GF-D8 (cell line): ENCODE measurements around the gene UNC45A.
"Not testable (repeated sequence)": the region's sequence is repeated elsewhere in the genome, so short reads cannot be mapped to it uniquely, and the experiment has no call there.

ENCODE experiments used
- DNase-seq: peaks from one replicate; lab custom pipeline; 2025; lab: John Stamatoyannopoulos, UW

Gene UNC45A

GRCh38 chr15:90916461-90916860, 18.6 kb upstream of the UNC45A start:
- DNase-seq, result no peak

- no peak for DNase-seq
Measured at GRCh38 chr15:90917569-90917968, 17.5 kb upstream of the UNC45A start.

GRCh38 chr15:90918034-90918788, 16.9 kb upstream of the UNC45A start:
- DNase-seq, result no peak

- DNase-seq, result no peak
Measured at GRCh38 chr15:90918835-90919234, 16.2 kb upstream of the UNC45A start.

- DNase-seq, result no peak
Measured at GRCh38 chr15:90921887-90922286, 13.2 kb upstream of the UNC45A start.

- not testable (repeated sequence) for DNase-seq
Measured at GRCh38 chr15:90922712-90923322, 12.3 kb upstream of the UNC45A start.

GRCh38 chr15:90924375-90924774, 10.7 kb upstream of the UNC45A start:
- no peak for DNase-seq

- not testable (repeated sequence) for DNase-seq
Measured at GRCh38 chr15:90926766-90927165, 8.3 kb upstream of the UNC45A start.

GRCh38 chr15:90928106-90928505, 7.0 kb upstream of the UNC45A start:
- DNase-seq, result not testable (repeated sequence)

- DNase-seq, result no peak
Measured at GRCh38 chr15:90929246-90930019, 5.7 kb upstream of the UNC45A start.

- peak; percentile 68 for DNase-seq
Measured at GRCh38 chr15:90930861-90931574, 4.1 kb upstream of the UNC45A start.

- DNase-seq, result no peak
Measured at GRCh38 chr15:90931575-90931827, 3.6 kb upstream of the UNC45A start.

- peak; percentile 88 for DNase-seq
Measured at GRCh38 chr15:90931828-90932659, 3.0 kb upstream of the UNC45A start, which contains the start of gene HDDC3. HDDC3 (minus strand) TSS chr15:90932549; CDS start chr15:90932540, 9 bp downstream.

- DNase-seq, result no peak
Measured at GRCh38 chr15:90932660-90932991, 2.5 kb upstream of the UNC45A start.

GRCh38 chr15:90933301-90933700, 1.8 kb upstream of the UNC45A start:
- no peak for DNase-seq

GRCh38 chr15:90934256-90934948, 683 bp upstream of the UNC45A start:
- peak; percentile 49 for DNase-seq

GRCh38 chr15:90936823-90937222, 1.7 kb downstream of the UNC45A start:
- no peak for DNase-seq

GRCh38 chr15:90938261-90938660, 3.2 kb downstream of the UNC45A start:
- DNase-seq, result no peak

- no peak for DNase-seq
Measured at GRCh38 chr15:90939756-90940155, 4.7 kb downstream of the UNC45A start.

- no peak for DNase-seq
Measured at GRCh38 chr15:90941038-90941437, 6.0 kb downstream of the UNC45A start.
